ENCODE measurements around the gene ABCA9. TPM values are rescaled to one million over a fixed set of nuclear protein-coding genes. Genes with fewer than 3 reads are reported as not detected.
A peak's percentile ranks its signal among the peaks of the same experiment; 100 is the strongest.

ABCA9 gene
- total and polyA plus RNA-seq, 9 of the 15 experiments (the other 6 are each of a cell fraction or from before 2014, with no cell fraction given): 0.04 TPM; not detected in 8

GRCh38 chr17:69103557-69104233 lies 43.0 kb upstream of the ABCA9 start (continued):
- TF ChIP-seq ZFP1 (CRISPR knock-in tag; IDR thresholded peaks at IDR 0.05) (no peak), GTF3C2 (IDR thresholded peaks at IDR 0.05; ENCODE audit: borderline replicate concordance, extremely low read depth, insufficient read length) (no peak), SMARCC2 (IDR thresholded peaks at IDR 0.05; ENCODE audit: low read depth) (peak; percentile 59; the same call in 1 of the 2 replicates), ZNF778 (CRISPR knock-in tag; IDR thresholded peaks at IDR 0.05) (no peak), ZNF589 (CRISPR knock-in tag; IDR thresholded peaks at IDR 0.05; ENCODE audit: low read depth) (0 out of 2 replicates have a peak, but pooled peaks have one; percentile 46), NFRKB (IDR thresholded peaks at IDR 0.05; ENCODE audit: low read depth) (peak; percentile 22; the same call in 1 of the 2 replicates), CLOCK (CRISPR knock-in tag; IDR thresholded peaks at IDR 0.05; ENCODE audit: borderline replicate concordance) (no peak), ZNF444 (CRISPR knock-in tag; IDR thresholded peaks at IDR 0.05) (no peak), ZNF232 (CRISPR knock-in tag; IDR thresholded peaks at IDR 0.05) (no peak), TCFL5 (CRISPR knock-in tag; conservative IDR thresholded peaks at IDR 0.05) (no peak), SIN3B (IDR thresholded peaks at IDR 0.05; ENCODE audit: low read depth) (no peak), KLF16 (IDR thresholded peaks at IDR 0.05) (peak; percentile 60; the same call in 1 of the 2 replicates), FOXJ2 (tag; IDR thresholded peaks at IDR 0.05) (peak; percentile 99), LARP7 (IDR thresholded peaks at IDR 0.05) (no peak), ARID3B (CRISPR knock-in tag; IDR thresholded peaks at IDR 0.05; ENCODE audit: borderline replicate concordance) (no peak), ZBTB12 (CRISPR knock-in tag; IDR thresholded peaks at IDR 0.05) (0 out of 2 replicates have a peak, but pooled peaks have one; percentile 47), ZNF124 (CRISPR knock-in tag; IDR thresholded peaks at IDR 0.05) (no peak), BRD4 (IDR thresholded peaks at IDR 0.05) (no peak), DPF2 (IDR thresholded peaks at IDR 0.05) (peak; percentile 94), ZNF324 (CRISPR knock-in tag; IDR thresholded peaks at IDR 0.05) (no peak), GATA2 (CRISPR knock-in tag; IDR thresholded peaks at IDR 0.05) (peak; percentile 88), ZEB2 (IDR thresholded peaks at IDR 0.05) (peak; percentile 72)
